ENCODE results near the gene AKAP13. TPM values are rescaled to one million over a fixed set of nuclear protein-coding genes. Genes with fewer than 3 reads are reported as not detected.

AKAP13 gene
- total RNA-seq, 1 experiment from 2014 or later: 47.3 TPM

GRCh38 chr15:85408270-85408746 lies 27.9 kb downstream of the AKAP13 start:
- no peaks in the 10 kb centered on the region for H3K9me3 ChIP-seq (ENCODE audit: control insufficient read depth, low read depth, low read length)
- H3K9ac ChIP-seq (ENCODE audit: extremely low read depth, insufficient read length, low read length): no peak overlapping the region
- H4K91ac ChIP-seq (ENCODE audit: insufficient read length, low read depth, low read length): no peak overlapping the region
- no peak overlapping the region for H3K4me2 ChIP-seq (ENCODE audit: insufficient read depth, insufficient read length, low read length)
- H2AFZ ChIP-seq (ENCODE audit: low read length): no peak overlapping the region
- H3K79me1 ChIP-seq (ENCODE audit: insufficient read depth, low read depth, low read length, poor library complexity, severe bottlenecking): peaks cover 6% of the 10 kb centered on the region
- no peak overlapping the region for H2BK12ac ChIP-seq (ENCODE audit: insufficient read length, low read depth, low read length)
- WGBS (ENCODE audit: extremely low coverage, insufficient read length, low lambda C conversion rate): no CpG with 5 or more reads among the region's 6 CpGs
- H3K27ac ChIP-seq (ENCODE audit: insufficient read length, low read depth, low read length): no peak overlapping the region
- no peak overlapping the region for H2BK5ac ChIP-seq (ENCODE audit: insufficient read length, low read length)
- Mint-ChIP-seq H3K36me3 (ENCODE audit: insufficient read depth in 1 of 3, low read depth in 3 of 3) (no peaks in the 10 kb centered on the region), H3K9me3 (no peaks in the 10 kb centered on the region), H3K4me1 (peaks cover 30% of the 10 kb centered on the region in 2 experiments), H3K4me3 (no peak overlapping the region), H3K27ac (no peak overlapping the region), H3K27me3 (ENCODE audit: low read depth) (no peaks in the 10 kb centered on the region)
- peaks cover 14% of the 10 kb centered on the region; the same call in 1 of the 2 replicates for H3K79me2 ChIP-seq (ENCODE audit: insufficient read depth, low read length)
- H4K8ac ChIP-seq (replicated peaks; ENCODE audit: insufficient read length, low read depth, low read length): no peak overlapping the region
- H3K56ac ChIP-seq (ENCODE audit: insufficient read length, low read depth, low read length): no peak overlapping the region
- no peak for TF ChIP-seq CTCF (conservative IDR thresholded peaks at IDR 0.05)
- no peaks in the 10 kb centered on the region for H3K27me3 ChIP-seq (ENCODE audit: insufficient read depth, low read length)
- H2BK20ac ChIP-seq (ENCODE audit: low read depth, low read length, poor library complexity, severe bottlenecking): no peak overlapping the region
- peaks cover 4% of the 10 kb centered on the region; the same call in 1 of the 2 replicates for H3K4me1 ChIP-seq (ENCODE audit: insufficient read depth, low read length)
- H3K4ac ChIP-seq (ENCODE audit: low read depth, low read length): no peak overlapping the region
- DNase-seq: no peak
- no peak overlapping the region for H3K14ac ChIP-seq (ENCODE audit: insufficient read depth, low read length)
- H3K18ac ChIP-seq (ENCODE audit: insufficient read length, low read depth, low read length): no peak overlapping the region
- H2BK15ac ChIP-seq (ENCODE audit: low read depth, low read length): no peak overlapping the region
- no peaks in the 10 kb centered on the region for H4K20me1 ChIP-seq (ENCODE audit: control insufficient read depth, insufficient read depth, insufficient read length)
- no peak overlapping the region for H4K5ac ChIP-seq (ENCODE audit: insufficient read length, low read depth, low read length)
- no peak overlapping the region for H3T11ph ChIP-seq (ENCODE audit: low read length)
- no peak overlapping the region for H2AK5ac ChIP-seq (ENCODE audit: insufficient read length, low read length)
- no peak overlapping the region for H3K23ac ChIP-seq (ENCODE audit: insufficient read length, low read depth, low read length)
- H3K23me2 ChIP-seq (ENCODE audit: insufficient read length, low read depth, low read length, poor library complexity, severe bottlenecking): no peaks in the 10 kb centered on the region
- no peak overlapping the region for H2BK120ac ChIP-seq (ENCODE audit: low read depth, low read length, poor library complexity, severe bottlenecking)
